Stimulated activated CD4-positive, alpha-beta T cell treated with anti-CD3 and anti-CD28 coated beads, Interleukin-4, amount 100 ng/mL, for 48 hours (primary cell): ENCODE results near the gene DENND2D.

ENCODE experiments used
- DNase-seq, 2 donors: peaks; one replicate each; pipeline ENCODE4 v3.0.0-alpha.2; 2020; ENCODE audit warnings: low read depth in 2 of 2

DENND2D gene

DNA sequence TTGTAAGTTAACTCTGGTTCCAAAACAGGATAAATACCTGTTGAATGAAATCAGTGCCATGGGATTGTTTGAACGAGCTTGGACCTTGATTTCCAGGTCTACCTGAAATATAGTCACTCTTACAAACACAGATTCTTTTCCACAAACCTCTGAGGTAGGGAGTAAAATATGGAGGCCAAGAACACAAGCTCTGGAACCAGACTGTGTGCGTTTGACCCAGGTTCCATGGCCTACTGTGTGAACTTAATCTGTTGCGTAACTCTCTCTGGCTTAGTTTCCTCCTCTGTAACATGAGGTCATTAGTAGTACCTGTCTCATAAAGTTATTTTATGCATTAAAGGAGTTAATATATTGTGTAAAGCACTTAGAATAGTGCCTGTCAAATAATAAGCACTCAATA is 25.1 kb downstream of the DENND2D start:
- no peak for DNase-seq

DNA sequence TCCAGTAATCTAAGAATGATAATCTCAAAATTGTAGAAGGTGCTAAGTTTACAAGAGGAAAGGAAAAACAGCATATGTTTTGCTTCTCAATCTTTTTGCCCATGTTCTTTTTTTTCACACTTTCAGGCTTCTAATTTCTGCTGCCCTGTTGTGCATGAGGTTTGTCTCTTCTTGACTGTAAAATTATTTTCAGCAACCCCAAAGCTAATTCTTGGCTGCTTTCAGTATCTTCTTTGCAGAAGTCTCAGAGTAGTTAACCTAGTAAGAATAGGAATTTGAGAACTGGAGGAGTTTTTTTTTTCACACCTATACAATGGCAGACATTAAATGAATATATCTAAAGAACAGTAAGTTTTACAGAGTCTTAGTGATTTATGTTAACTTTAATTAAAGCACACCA is 26.4 kb downstream of the DENND2D start:
- DNase-seq = no peak

DNA sequence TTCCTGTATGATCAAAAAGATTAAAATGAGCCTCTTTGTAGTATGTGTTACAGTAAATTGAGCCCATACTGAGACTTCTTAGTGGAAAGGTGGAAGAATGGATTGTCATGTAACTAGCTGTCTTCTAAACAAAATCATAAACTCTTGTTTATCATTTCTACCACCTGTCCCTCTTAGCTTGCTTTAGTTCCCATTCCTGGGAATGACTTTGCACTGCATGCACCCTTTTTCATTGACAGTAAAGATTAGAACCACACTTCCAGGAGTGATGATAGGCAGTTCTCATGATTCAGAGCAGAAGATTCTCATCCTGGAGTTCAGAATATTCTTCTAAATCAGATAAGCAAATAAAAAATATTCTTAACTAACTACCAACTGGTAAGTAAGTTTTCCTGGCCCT is 28.0 kb downstream of the DENND2D start:
- no peak for DNase-seq

DNA sequence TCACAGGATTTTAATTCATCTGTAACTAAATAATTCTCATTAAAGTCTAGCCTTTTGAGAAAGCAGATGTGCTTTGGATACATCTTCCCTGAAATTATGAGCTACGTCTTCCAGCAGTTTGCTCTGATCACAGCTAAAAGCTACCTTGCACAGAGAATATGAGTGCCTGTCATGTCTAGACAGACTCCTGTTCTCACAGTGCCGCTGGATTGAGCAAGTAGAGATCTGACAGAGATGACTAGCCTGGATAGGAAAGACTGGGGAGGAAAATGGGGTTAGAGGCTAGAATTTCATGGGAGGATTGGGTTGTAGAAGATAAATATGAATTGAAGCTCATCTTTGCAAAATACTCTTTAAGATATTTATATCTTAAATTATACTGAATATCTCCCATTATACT is 36.3 kb downstream of the DENND2D start:
- no peak for DNase-seq

DNA sequence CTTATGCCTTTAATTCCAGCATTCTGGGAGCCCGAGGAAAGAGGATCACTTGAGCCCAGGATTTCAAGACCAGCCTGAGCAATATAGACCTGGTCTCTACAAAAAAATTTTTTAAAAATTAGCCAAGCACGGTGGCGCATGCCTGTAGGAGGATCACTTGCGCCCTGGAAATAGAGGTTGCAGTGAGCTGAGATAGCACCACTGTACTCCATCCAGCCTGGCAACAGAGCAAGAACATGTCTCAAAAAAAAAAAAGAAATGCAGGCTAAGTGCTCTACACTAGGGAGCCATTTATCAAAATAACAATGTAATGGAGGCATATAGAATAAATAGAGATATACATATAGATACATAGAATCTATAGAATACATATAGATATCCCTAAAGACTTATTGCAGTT is 37.1 kb downstream of the DENND2D start:
- no peak for DNase-seq

DNA sequence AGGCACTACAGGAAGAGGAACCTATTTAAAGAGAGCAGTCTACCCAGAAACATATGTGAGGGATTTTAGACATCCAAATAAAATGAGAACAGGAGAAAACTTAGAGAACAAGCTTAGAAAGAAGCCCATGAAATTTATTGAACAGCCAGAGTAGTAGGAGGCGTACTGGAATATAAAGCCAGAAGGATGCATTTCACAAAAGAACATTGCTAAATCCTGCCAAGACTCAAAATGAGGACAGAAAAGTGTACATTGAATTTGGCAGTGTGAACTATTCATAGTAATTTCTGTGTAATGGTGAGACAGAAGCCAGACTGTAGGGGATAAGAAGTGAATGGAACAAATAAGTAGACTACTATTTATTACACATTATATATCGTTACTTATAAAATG is 38.0 kb downstream of the DENND2D start:
- DNase-seq = no peak

DNA sequence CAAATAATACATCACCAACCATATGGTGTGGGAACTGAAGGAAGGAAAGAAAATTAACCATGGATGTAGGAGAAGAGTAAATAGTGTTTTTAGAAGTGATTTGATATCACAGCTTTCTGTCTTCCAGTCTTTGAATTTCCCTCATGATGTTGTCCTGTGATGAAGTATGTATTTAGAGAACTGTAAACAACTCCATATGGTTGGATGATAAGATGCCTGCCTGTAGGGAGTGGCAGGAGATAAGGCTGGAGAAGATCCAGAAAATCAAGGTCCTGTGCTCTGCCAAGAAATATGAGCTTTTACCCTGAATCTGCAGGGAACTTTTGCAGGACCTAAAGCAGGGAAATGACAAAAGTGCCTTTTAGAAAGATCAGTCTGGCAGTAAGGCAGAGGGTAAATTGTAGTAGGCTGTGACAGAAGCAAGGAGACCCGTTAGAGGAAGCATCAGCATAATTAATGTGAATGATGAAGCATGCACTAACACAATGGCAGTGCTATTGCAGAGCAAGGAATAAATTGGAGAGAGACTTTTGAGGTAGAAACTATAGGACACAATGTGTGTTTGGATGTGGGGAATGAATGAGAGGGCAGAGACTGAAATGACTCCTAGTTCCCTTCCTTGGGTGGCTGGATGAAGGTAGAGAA is 38.5 kb downstream of the DENND2D start:
- no peak for DNase-seq

DNA sequence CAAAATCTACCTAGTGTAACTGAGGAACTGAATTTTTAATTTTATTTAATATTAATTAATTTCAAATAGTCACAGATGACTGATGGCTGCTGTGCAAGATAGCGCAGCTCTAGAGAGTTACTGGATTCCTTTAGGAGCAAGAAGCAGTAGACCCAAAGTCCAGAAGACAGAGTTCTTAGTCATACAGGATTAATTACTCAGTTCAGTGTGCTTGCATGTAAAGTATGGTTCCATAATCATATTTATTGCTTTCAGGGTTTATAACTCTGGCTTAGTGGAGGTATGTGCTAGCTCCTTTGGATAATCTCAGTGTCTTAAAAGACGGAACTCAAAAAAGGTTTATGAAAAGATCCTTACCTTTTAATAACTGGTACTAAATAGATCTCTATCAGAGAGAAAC is 43.0 kb downstream of the DENND2D start:
- no peak for DNase-seq

DNA sequence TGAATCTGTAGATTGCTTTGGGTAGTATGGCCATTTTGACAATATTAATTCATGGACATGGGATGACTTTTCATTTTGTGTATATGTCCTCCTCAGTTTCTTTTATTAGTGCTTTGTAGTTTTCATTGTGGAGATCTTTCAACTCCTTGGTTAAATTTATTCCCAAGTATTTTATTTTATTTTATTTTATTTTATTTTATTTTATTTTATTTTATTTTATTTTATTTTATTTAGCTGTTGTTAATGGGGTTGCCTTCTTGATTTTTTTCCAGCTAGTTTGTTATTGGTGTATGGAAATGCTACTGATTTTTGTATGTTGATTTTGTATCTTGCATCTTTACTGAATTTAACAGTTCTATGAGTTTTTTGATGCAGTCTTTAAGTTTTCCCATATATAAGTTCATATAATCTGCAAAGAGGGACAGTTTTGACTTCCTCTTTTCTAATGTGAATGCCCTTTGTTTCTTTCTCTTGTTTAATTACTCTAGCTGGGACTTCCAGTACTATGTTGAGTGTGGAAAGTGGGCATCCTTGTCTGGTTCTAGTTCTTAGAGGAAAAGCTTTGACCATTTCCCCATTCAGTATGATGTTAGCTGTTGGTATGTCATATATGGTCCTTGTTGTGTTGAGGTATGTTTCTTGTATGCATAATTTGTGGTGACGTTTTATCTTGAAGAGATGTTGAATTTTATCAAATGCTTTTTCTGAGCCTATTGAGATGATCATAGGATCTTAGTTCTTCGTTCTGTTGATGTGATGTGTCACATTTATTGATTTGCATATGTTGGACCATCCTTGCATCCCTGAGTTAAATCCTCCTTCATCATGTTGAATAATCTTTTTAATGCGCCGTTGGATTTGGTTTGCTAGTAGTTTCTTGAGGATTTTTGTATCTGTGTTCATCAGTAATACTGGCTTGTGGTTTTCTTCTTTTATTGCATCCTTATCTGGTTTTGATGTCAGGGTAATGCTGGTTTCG is 46.1 kb downstream of the DENND2D start:
- DNase-seq = no peak

DNA sequence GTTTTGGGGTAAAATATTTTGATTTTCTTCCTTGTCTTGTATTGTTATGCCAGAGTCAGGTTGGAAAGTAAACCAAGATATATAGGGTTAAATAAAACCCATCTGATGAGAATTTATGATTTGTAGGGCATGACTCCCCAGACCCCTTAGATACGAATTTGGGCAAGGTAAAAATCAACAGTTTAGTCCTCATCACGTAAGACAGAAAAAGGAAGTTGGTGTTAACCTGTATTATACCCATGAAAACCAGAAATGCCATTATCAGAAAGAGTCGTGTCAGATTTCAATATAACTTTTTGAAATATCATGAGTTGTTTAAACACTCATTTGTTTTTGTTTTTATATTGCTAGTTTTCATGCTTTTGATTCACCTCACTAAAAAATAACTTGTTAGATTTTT is 48.6 kb downstream of the DENND2D start:
- DNase-seq = no peak

DNA sequence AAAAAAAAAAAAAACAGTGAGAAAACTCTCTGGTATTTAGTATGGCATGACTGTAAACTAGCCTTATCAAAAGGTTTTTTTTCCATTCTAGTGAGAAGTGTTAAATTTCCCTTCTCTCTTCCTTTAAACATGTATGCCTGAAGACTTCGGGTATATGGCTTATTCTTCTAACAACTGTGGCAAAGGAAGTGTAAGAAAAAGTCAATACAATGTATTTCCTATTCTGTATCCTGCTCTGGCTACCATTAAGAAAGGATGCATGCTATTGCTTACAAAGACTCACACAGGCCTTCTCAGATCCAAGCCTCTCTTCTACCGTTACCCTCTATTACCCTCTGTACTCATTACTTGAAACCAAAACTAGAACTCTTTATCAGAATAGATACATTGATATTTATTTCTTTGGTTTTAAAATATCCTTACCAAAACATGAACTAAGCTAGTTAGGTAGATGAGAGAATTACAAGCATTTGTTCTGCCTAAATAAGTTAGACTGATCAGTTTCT is 52.0 kb downstream of the DENND2D start:
- no peak for DNase-seq

DNA sequence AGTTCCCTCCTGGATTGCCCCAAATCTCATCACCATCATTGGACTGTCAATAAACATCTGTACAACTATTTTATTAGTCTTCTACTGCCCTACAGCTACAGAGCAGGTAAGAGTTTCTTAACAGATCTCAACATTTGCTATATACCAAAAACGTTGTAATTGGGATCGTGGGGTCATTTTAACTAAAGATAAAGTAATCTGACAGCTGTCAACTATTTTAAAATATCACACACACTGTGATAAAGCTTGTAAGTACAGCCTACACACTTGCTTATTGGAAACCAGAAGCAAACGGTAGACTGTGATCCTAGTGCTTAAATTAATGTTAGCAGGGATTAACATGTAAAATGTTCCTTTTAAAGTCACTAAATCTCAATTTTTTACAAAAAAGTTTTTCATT is 52.5 kb downstream of the DENND2D start:
- DNase-seq = no peak

DNA sequence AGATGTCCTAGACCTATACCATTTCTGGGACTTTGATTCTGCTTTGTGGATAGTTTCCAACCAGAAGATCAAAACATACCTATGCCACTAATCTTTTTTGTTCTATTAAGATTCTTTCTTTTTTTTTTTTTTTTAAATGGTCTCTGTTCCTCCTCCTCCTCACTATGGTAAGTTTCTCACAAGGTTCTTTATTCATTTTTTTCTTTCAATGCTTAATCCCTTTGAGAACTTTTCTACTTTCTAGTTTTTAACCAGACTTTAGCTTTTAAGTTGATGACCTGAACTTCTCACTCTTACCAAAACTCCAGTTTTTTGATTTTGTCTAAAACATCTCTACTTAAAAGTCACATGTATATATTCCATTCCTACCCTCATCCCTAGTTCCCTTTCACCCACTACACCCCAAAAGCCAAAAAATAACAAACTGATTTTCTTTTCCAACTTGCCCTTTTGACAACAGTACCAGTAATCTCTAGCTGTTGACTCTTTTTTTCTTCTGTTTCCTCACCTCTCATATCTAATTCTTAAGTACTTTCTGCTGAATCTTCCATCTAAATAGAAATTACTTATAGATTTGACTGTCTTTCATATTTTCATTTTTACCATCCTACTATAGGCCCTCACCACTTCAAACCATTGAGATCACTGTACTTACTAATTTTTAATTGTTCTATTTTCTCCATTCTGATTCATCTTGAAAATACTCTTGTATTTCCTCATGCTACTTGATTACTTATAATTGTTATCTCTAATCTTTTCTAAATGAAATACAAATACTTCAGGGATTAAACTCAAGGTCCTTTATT is 54.3 kb downstream of the DENND2D start:
- DNase-seq = no peak

DNA sequence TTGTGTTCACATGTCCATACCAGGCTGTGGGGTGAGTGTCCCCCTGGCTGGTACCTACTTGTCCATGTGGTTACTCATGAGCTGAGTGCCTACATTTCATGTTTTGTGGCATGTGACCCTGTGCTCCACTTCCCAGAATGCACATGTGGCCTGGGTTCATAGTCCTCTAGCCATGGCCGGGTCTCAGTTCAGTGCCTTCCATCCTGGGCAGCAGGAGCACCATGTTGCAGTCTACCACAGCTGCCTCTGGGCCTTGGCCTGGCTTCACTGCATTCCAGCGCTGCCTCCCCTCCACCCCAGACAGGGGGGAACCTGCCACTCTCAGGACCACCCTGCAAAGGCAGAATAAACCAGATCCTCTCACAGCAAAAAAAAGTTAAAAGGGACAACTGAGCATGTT is 54.9 kb downstream of the DENND2D start:
- DNase-seq = no peak

DNA sequence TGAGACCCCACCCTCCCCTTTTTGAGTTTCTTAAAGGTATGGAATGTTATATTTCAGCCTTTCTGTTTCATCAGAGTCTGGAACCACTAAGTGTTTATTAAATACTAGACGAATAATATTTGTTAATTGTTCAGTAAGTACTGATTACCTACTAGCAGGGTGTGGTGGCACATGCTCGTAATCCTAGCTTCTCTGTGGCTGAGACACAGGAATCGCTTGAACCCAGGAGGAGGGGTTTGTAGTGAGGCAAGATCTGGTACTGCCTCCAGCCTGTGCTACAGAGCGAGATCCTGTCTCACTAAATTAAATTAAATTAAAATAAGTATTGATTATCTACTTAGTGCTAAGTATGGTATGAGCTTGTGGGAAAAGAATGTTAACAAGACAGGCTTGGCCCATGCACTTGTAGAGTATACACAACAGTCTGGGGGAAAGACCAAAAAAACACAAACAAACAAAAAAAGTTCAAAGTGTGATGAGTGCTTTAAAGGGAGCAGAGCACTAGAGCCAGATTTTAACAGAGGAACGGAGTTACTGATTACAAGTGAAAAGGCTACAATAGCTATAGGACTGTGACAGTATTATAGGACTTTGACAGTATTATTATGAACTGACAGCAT is 58.0 kb downstream of the DENND2D start:
- DNase-seq = no peak

DNA sequence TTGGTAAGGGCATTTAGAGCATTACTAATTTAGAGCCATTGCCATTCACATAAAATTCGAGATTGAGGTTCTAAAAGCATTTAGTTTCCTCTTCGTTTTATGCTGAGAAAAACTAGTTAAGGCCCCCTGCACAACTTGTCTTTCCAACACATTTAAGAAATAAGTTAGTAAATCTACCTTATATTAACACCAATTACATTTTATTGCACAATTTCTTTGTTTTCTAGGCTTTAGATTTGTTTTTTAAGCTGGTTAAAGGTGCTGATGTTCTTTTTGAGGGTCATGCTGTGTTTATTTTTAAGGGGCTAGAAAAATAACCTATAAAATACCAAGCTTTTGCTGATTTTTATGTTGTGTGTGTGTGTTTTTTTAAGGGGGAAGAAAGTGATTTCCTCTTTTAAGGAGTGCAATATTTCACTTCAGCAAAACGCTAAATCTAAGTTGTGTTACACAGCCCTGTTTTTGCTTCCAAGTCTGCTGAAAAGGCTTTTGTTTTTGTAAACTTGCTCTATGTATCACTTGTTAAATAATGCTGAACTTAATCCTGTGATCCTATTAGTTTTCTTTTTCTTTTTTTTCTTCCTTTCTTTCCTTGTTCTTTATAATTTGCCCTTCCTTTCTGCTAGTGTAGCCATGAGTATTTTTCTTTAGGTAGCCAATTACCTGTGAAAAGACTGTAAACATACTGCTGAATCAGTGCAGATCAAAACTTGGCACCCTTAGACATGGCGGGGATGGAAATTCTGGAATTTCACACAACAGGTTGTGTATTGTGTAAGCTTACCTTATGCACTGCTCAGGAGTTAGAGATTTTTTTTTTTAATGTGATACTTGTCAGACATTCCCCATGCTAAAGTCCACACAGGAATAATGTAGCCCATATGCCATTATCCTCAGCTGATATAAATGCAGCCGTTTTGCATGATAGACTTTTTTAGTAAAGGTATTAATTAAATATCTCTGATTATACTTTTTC is 58.9 kb downstream of the DENND2D start:
- no peak for DNase-seq

DNA sequence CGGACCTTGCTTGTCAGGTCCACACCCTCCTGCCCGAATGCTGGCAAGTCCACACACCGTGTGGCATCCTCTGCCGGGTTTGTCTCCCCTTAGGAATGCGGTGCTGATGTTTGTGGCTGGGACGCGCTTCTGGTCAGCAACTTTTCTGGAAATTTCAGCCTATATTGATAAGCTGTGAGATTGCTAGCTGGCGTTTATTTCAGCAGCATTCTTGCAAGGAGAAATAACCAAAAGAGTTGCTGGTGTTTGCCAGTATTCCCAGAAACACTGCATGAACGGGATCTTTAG is 59.8 kb downstream of the DENND2D start:
- no peak for DNase-seq

DNA sequence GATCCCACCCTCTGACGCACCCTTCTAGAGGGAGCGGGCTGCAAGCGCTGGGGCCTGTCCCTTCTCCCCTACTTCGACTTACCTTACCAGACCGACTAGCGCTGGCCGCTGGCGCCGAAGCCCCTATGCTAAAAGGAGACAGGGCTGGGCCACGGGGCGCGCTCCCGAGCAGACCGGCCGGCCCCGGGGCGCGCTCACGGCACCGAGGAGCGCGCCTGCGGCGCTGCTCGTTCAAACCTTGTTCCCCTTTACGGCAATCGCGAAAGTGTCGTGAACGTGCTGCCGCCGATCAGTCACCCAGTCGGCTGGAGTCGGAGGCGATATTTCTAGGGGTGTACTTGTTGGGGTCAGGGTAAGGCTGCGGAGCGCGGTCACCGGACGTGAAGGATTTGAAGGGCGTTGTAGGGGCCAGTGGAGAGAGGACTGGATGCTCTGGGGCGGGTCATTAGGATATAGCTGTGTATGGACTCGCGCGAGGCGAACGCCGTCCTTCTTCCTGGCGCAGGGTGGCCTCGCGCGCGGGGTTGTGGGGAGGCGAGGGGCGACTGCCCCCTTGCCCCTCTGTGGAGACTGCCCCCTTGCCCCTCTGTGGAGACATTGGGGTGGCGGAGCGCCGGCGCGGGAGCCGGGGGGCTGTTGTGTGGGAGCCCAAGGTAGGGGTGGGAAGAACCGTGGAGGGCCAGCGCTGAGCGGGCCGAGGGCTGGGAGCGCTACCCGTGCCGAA is 60.3 kb downstream of the DENND2D start, which contains the start of the genes CEPT1 and DRAM2:
TSS of gene CEPT1 (plus strand) at position 268 of the 724 bp plus-strand sequence. CDS start 7,492 bp downstream, outside the sequence.
TSS of gene DRAM2 (minus strand) at position 138 of the 724 bp plus-strand sequence. CDS start 8,539 bp downstream, outside the sequence.
- DNase-seq = peak; percentile 87 to 95

DNA sequence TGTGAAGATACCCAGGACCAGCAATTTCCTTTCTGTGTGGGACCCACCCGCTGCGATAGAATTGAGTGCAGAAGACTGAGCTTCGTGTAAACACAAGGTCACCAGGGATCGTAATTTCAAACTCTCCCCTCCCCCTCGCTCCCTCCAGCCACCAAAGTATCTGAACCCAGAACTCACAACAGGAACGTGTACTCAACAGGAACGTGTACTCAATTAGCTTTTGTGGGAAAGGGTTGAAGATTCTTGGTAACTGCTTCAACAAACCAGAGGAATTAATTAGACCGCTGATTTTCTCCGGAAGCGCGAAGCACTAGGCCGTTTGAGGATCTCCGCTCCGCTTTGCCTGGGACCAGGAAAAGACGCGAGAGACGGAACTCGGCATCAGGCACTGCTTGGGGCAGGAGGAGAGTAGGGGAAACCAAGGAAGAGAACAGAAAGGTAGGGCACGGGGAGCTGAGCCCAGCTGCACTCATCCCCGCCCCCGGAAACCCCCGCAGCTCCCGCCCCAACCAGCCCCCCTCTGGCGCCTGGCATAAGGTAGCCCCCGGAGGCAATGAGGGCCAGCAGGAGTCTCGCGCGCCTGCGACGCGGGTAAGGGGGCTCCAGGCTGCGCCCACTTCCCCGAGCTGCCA is 61.0 kb downstream of the DENND2D start:
- DNase-seq = peak; percentile 15 to 19
